K562 (cell line): ENCODE results near the gene MDP1. TPM values are rescaled to one million over a fixed set of nuclear protein-coding genes. Genes with fewer than 3 reads are reported as not detected.
A peak's percentile ranks its signal among the peaks of the same experiment; 100 is the strongest.

Experiments used
- ELF4 ChIP-seq: fragments of 450-650 bp; formaldehyde crosslinking; IDR thresholded peaks from 2 replicates; pipeline ENCODE4 v1.4.0; 2022; ENCODE audit warnings: missing genetic modification characterization
- FIP1L1 ChIP-seq: fragments of 200-400 bp; formaldehyde crosslinking; IDR thresholded peaks from 2 replicates; pipeline ENCODE4 v1.6.1; 2018; ENCODE audit warnings: mild to moderate bottlenecking, low read depth, low read length; ENCODE audit not compliant: poor library complexity, severe bottlenecking
- LARP7 ChIP-seq: fragments of 450-650 bp; IDR thresholded peaks from 2 replicates; pipeline ENCODE4 v1.6.1; 2016
- NFRKB ChIP-seq: fragments of 450-650 bp; IDR thresholded peaks from 2 replicates; pipeline ENCODE4 v1.6.1; 2016; ENCODE audit warnings: low read depth
- POLR2G ChIP-seq: fragments of 200-400 bp; formaldehyde crosslinking; IDR thresholded peaks from 2 replicates; pipeline ENCODE4 v1.6.1; 2017; ENCODE audit warnings: low read depth, mild to moderate bottlenecking, antibody characterized with exemption, low read length, moderate library complexity
- RFX1 ChIP-seq: fragments of 450-650 bp; IDR thresholded peaks from 2 replicates; pipeline ENCODE4 v1.6.1; 2016; ENCODE audit warnings: mild to moderate bottlenecking, moderate library complexity
- SAP30 ChIP-seq: fragments of 200-600 bp; sonication (generic); IDR thresholded peaks from 2 replicates; pipeline ENCODE4 v1.6.1; 2012; ENCODE audit warnings: borderline replicate concordance, low read depth, mild to moderate bottlenecking, moderate library complexity, low read length, control low read depth, inconsistent platforms; ENCODE audit not compliant: insufficient read depth, poor library complexity, severe bottlenecking
- SIX5 ChIP-seq, 2 experiments: IDR thresholded peaks; 2 replicates each; pipeline ENCODE4 v1.6.1; 2011; ENCODE audit warnings: low read length in 2 of 2, borderline replicate concordance in 1 of 2, low read depth in 1 of 2, mild to moderate bottlenecking in 1 of 2, moderate library complexity in 1 of 2; ENCODE audit not compliant: insufficient read depth in 1 of 2
- TBP ChIP-seq: optimal IDR thresholded peaks from 2 replicates; pipeline ENCODE3; 2011; ENCODE audit warnings: low read depth, low read length, improper control_type of control experiment
- ZNF707 ChIP-seq: fragments of 250-450 bp; sonication (Bioruptor Pico); conservative IDR thresholded peaks from 2 replicates; pipeline ENCODE4 v1.8.0; 2022; ENCODE audit warnings: inconsistent platforms, mild to moderate bottlenecking, moderate library complexity
- polyA plus RNA-seq, 8 experiments: library from polyadenylated mRNA; depleted of rRNA in 4 of 8; stranded (reverse) in 5 of 8; unstranded in 3 of 8; fragments of >200 nt; fragmentation: Nextera tagmentation in 2 of 8; fragmentation: Illumina TruSeq in 1 of 8; extraction: Ambion mirVana in 2 of 8; extraction: Trizol in 1 of 8; gene quantifications; 2 replicates each; pipeline versions ENCODE4 v1.2.1 to v1.2.3, GENCODE V29; 2011 to 2014; ENCODE audit warnings: inconsistent platforms in 1 of 8, missing spikeins in 1 of 8
- total RNA-seq, 7 experiments: library from RNA; depleted of rRNA in 6 of 7; stranded (reverse); fragments of >200 nt in 6 of 7; fragmentation: Illumina TruSeq in 2 of 7; extraction: Trizol in 2 of 7; gene quantifications; 2 replicates each; pipeline versions ENCODE4 v1.2.1 to v1.2.3, GENCODE V29; 2011 to 2021; ENCODE audit warnings: low replicate concordance in 1 of 7
- TF ChIP-seq, protein P1 (sequence below), 2 experiments: IDR thresholded peaks; 2 replicates each; pipeline ENCODE4 v1.6.1; 2011; ENCODE audit warnings: borderline replicate concordance in 1 of 2, control low read depth in 1 of 2, low read depth in 1 of 2, low read length in 1 of 2, mild to moderate bottlenecking in 1 of 2, mixed read lengths in 1 of 2, moderate library complexity in 1 of 2; ENCODE audit not compliant: insufficient read depth in 1 of 2, insufficient read length in 1 of 2, poor library complexity in 1 of 2, severe bottlenecking in 1 of 2; ENCODE audit errors: extremely low read depth in 1 of 2
- TF ChIP-seq, protein P2 (sequence below): fragments of 150-350 bp; conservative IDR thresholded peaks from 2 replicates; pipeline ENCODE4 v1.6.1; 2014; ENCODE audit warnings: low read length
- TF ChIP-seq, protein P3 (sequence below): IDR thresholded peaks from 2 replicates; pipeline ENCODE4 v1.6.1; 2014; ENCODE audit warnings: antibody characterized with exemption
- TF ChIP-seq, protein P4 (sequence below): fragments of 250-450 bp; sonication (Bioruptor Pico); IDR thresholded peaks from 2 replicates; pipeline ENCODE4 v1.8.0; 2021; ENCODE audit warnings: borderline replicate concordance, mild to moderate bottlenecking, moderate library complexity; ENCODE audit not compliant: poor library complexity, severe bottlenecking
- TF ChIP-seq, protein P5 (sequence below): sonication (generic); formaldehyde crosslinking; IDR thresholded peaks from 2 replicates; pipeline ENCODE4 v1.8.0; 2023; ENCODE audit warnings: mild to moderate bottlenecking, missing genetic modification reagents

MDP1 gene
- total and polyA plus RNA-seq, 9 of the 15 experiments (the other 6 are each of a cell fraction or from before 2014, with no cell fraction given) = 2.7 to 29.6 (median 11.0) TPM

DNA sequence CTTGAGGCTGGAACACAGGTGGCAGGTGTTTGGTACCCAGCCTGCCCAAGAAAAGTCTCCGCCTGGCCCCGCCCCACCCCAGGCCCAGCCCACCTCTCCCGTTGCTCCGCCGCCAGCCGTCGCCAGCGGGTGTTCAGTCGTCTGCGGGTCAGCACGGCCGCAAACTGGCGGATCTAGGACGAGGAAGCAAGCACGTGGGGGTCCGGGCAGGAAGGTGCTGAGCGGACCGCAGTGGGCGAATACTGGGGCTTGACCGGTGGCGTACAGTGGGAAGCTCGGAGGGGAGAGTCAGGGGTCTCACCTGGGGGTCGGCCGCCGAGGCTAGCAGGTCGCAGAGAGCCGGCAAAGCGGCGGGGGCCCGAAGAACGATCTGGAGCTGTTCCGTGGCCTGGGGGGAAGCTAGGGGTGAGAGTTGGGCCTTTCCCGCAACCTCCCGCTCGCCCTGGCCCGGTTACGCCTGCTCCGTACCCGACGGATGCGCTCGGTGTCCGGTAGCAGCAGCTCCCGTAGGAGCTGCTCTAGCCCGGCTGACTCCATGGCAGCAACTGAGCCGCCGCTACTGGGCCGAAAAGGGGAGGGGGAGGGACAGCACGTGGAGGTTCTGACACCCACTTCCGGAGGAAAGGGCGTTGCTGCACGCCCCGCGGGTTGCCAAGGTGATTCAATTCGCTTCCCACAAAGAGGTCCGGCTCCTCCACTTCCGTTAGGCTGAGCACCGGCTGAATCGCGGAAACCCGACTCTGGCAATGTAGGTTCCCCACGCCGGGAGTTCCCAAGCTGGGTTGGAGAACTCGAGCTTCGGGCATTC lies 27.4 kb downstream of the MDP1 start, which contains the start of gene IPO4 (continued):
- TF ChIP-seq, protein P1, sequence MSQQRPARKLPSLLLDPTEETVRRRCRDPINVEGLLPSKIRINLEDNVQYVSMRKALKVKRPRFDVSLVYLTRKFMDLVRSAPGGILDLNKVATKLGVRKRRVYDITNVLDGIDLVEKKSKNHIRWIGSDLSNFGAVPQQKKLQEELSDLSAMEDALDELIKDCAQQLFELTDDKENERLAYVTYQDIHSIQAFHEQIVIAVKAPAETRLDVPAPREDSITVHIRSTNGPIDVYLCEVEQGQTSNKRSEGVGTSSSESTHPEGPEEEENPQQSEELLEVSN (IDR thresholded peaks at IDR 0.05; ENCODE audit: borderline replicate concordance in 1 of 2, extremely low read depth in 1 of 2, insufficient read depth in 1 of 2, insufficient read length in 1 of 2, low read depth in 1 of 2, low read length in 1 of 2, poor library complexity in 1 of 2, severe bottlenecking in 1 of 2) = peak in 1 of 2 experiments; percentile 44
- TF ChIP-seq, protein P2, sequence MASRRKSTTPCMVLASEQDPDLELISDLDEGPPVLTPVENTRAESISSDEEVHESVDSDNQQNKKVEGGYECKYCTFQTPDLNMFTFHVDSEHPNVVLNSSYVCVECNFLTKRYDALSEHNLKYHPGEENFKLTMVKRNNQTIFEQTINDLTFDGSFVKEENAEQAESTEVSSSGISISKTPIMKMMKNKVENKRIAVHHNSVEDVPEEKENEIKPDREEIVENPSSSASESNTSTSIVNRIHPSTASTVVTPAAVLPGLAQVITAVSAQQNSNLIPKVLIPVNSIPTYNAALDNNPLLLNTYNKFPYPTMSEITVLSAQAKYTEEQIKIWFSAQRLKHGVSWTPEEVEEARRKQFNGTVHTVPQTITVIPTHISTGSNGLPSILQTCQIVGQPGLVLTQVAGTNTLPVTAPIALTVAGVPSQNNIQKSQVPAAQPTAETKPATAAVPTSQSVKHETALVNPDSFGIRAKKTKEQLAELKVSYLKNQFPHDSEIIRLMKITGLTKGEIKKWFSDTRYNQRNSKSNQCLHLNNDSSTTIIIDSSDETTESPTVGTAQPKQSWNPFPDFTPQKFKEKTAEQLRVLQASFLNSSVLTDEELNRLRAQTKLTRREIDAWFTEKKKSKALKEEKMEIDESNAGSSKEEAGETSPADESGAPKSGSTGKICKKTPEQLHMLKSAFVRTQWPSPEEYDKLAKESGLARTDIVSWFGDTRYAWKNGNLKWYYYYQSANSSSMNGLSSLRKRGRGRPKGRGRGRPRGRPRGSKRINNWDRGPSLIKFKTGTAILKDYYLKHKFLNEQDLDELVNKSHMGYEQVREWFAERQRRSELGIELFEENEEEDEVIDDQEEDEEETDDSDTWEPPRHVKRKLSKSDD = peak; percentile 69; the same call in 1 of the 2 replicates
- TF ChIP-seq NFRKB = no peak; the same call in 1 of the 2 replicates
- no peak for TF ChIP-seq ZNF707
- TF ChIP-seq LARP7 = no peak
- TF ChIP-seq ELF4 = 0 out of 2 replicates have a peak, but pooled peaks have one; percentile 21
- TF ChIP-seq, protein P3, sequence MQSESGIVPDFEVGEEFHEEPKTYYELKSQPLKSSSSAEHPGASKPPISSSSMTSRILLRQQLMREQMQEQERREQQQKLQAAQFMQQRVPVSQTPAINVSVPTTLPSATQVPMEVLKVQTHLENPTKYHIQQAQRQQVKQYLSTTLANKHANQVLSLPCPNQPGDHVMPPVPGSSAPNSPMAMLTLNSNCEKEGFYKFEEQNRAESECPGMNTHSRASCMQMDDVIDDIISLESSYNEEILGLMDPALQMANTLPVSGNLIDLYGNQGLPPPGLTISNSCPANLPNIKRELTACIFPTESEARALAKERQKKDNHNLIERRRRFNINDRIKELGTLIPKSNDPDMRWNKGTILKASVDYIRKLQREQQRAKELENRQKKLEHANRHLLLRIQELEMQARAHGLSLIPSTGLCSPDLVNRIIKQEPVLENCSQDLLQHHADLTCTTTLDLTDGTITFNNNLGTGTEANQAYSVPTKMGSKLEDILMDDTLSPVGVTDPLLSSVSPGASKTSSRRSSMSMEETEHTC = no peak
- TF ChIP-seq, protein P4, sequence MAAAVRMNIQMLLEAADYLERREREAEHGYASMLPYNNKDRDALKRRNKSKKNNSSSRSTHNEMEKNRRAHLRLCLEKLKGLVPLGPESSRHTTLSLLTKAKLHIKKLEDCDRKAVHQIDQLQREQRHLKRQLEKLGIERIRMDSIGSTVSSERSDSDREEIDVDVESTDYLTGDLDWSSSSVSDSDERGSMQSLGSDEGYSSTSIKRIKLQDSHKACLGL (CRISPR knock-in tag) = peak; percentile 92
- TF ChIP-seq, protein P5, sequence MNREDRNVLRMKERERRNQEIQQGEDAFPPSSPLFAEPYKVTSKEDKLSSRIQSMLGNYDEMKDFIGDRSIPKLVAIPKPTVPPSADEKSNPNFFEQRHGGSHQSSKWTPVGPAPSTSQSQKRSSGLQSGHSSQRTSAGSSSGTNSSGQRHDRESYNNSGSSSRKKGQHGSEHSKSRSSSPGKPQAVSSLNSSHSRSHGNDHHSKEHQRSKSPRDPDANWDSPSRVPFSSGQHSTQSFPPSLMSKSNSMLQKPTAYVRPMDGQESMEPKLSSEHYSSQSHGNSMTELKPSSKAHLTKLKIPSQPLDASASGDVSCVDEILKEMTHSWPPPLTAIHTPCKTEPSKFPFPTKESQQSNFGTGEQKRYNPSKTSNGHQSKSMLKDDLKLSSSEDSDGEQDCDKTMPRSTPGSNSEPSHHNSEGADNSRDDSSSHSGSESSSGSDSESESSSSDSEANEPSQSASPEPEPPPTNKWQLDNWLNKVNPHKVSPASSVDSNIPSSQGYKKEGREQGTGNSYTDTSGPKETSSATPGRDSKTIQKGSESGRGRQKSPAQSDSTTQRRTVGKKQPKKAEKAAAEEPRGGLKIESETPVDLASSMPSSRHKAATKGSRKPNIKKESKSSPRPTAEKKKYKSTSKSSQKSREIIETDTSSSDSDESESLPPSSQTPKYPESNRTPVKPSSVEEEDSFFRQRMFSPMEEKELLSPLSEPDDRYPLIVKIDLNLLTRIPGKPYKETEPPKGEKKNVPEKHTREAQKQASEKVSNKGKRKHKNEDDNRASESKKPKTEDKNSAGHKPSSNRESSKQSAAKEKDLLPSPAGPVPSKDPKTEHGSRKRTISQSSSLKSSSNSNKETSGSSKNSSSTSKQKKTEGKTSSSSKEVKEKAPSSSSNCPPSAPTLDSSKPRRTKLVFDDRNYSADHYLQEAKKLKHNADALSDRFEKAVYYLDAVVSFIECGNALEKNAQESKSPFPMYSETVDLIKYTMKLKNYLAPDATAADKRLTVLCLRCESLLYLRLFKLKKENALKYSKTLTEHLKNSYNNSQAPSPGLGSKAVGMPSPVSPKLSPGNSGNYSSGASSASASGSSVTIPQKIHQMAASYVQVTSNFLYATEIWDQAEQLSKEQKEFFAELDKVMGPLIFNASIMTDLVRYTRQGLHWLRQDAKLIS (CRISPR knock-in tag) = peak; percentile 16; the same call in 1 of the 2 replicates
- peak; percentile 96 for TF ChIP-seq RFX1
- TF ChIP-seq SIX5 (IDR thresholded peaks at IDR 0.05; ENCODE audit: borderline replicate concordance in 1 of 2, insufficient read depth in 1 of 2, low read depth in 1 of 2, low read length in 2 of 2) = peak; percentile 41 to 60; a peak in 3 of 4 replicates
- peak; percentile 95 for TF ChIP-seq POLR2G
- TF ChIP-seq TBP = peak; percentile 66
- TF ChIP-seq FIP1L1 = peak; percentile 29
- peak; percentile 97 for TF ChIP-seq SAP30
